ENCODE results near the gene MAP2K5. TPM values are rescaled to one million over a fixed set of nuclear protein-coding genes. Genes with fewer than 3 reads are reported as not detected.

Gene MAP2K5
- total and polyA plus RNA-seq, 9 of the 15 experiments (the other 6 are each of a cell fraction or from before 2014, with no cell fraction given): 0.41 to 16.5 (median 7.5) TPM

- ChIA-PET CTCF (ENCODE audit: low intra/inter-chr PET ratio) (interaction anchor here (0.6 kb wide), 1 partner anchor 56 kb away, joined by 4 read pairs; no protein-coding TSS in a partner anchor), POLR2A (no interaction called here)
- Histone ChIP-seq H3K36me3 (ENCODE audit: control insufficient read depth, insufficient read depth, low read length) (no peaks in the 10 kb centered on the region), H3K9me3 (replicated peaks; ENCODE audit: control insufficient read depth, insufficient read depth, low read depth, low read length) (no peaks in the 10 kb centered on the region), H3K9me1 (ENCODE audit: control insufficient read depth, insufficient read depth, low read length) (no peaks in the 10 kb centered on the region), H3K9ac (ENCODE audit: insufficient read depth in 1 of 2, low read depth in 2 of 2, low read length in 2 of 2) (no peak overlapping the region), H3K4me1 (replicated peaks in 1 of 2; ENCODE audit: control insufficient read depth in 2 of 2, insufficient read depth in 2 of 2, low read length in 2 of 2) (no peaks in the 10 kb centered on the region), H4K20me1 (replicated peaks; ENCODE audit: control insufficient read depth, insufficient read depth, low read length) (no peaks in the 10 kb centered on the region), H3K27ac (ENCODE audit: extremely low read depth, low read depth, low read length) (no peak overlapping the region), H3K27me3 (ENCODE audit: control insufficient read depth in 2 of 2, insufficient read depth in 2 of 2, low read length in 2 of 2) (no peaks in the 10 kb centered on the region), H2AFZ (ENCODE audit: low read depth, low read length) (no peak overlapping the region), H3K4me3 (no peak overlapping the region), H3K79me2 (ENCODE audit: control insufficient read depth, insufficient read depth, low read length) (no peaks in the 10 kb centered on the region), H3K4me2 (ENCODE audit: insufficient read depth, low read length) (no peak overlapping the region)
- intact Hi-C loops (cut with micrococcal nuclease): no loop called here
- WGBS (ENCODE audit: insufficient coverage, low coverage, missing lambda C conversion rate): 18% methylated on average over 4 of the region's 4 CpGs
- BruUV-seq (replicated peaks): no TSS peak
- 0 out of 3 replicates have a peak, but pooled peaks have one; percentile 22 for ATAC-seq
- no peak for FAIRE-seq
- in situ Hi-C loops (cut with MboI): no loop called here
- peak; percentile 13; the same call in 1 of the 2 replicates for TF ChIP-seq VEZF1 (CRISPR knock-in tag; IDR thresholded peaks at IDR 0.05)
- peak; percentile 34 to 55; a peak in 2 of 4 replicates for TF ChIP-seq KDM1A (IDR thresholded peaks at IDR 0.05)
- TF ChIP-seq ZNF830 (CRISPR knock-in tag; IDR thresholded peaks at IDR 0.05): no peak
- DNase-seq (ENCODE audit: extremely low read depth in 1 of 4, low spot score in 3 of 4): peak in 1 of 4 experiments; percentile 14
Observed at GRCh38 chr15:67575039-67575502, 32.6 kb downstream of the MAP2K5 start.

GRCh38 chr15:67578020-67578600, 35.6 kb downstream of the MAP2K5 start:
- WGBS (ENCODE audit: insufficient coverage, low coverage, missing lambda C conversion rate): 83% methylated on average over 4 of the region's 4 CpGs
- H3K79me2 ChIP-seq (ENCODE audit: control insufficient read depth, insufficient read depth, low read length): no peaks in the 10 kb centered on the region
- no peaks in the 10 kb centered on the region for H4K20me1 ChIP-seq (replicated peaks; ENCODE audit: control insufficient read depth, insufficient read depth, low read length)
- H3K9ac ChIP-seq (ENCODE audit: insufficient read depth in 1 of 2, low read depth in 2 of 2, low read length in 2 of 2): no peak overlapping the region
- intact Hi-C loops (cut with micrococcal nuclease): no loop called here
- no peaks in the 10 kb centered on the region for H3K9me1 ChIP-seq (ENCODE audit: control insufficient read depth, insufficient read depth, low read length)
- no peaks in the 10 kb centered on the region for H3K36me3 ChIP-seq (ENCODE audit: control insufficient read depth, insufficient read depth, low read length)
- no peak for TF ChIP-seq NR2C2 (CRISPR knock-in tag; IDR thresholded peaks at IDR 0.05)
- TF ChIP-seq NR2C2 (tag; IDR thresholded peaks at IDR 0.05): no peak
- no peak for TF ChIP-seq ZNF785 (CRISPR knock-in tag; IDR thresholded peaks at IDR 0.05)
- TF ChIP-seq TARDBP (IDR thresholded peaks at IDR 0.05): no peak
- TF ChIP-seq ZFX (CRISPR knock-in tag; IDR thresholded peaks at IDR 0.05): no peak
- no peak for TF ChIP-seq KAT7 (CRISPR knock-in tag; IDR thresholded peaks at IDR 0.05; ENCODE audit: borderline replicate concordance)
- no peak for TF ChIP-seq ZBTB43 (CRISPR knock-in tag; IDR thresholded peaks at IDR 0.05)
- H3K4me3 ChIP-seq: no peak overlapping the region
- in situ Hi-C loops (cut with MboI): no loop called here
- FAIRE-seq (no peak), ATAC-seq (no peak), DNase-seq (ENCODE audit: extremely low read depth in 1 of 4, low spot score in 3 of 4) (no peak)
- CTCF ChIA-PET (ENCODE audit: low intra/inter-chr PET ratio): no interaction called here
- POLR2A ChIA-PET: no interaction called here
- BruUV-seq (replicated peaks): no TSS peak
- H3K4me1 ChIP-seq (replicated peaks in 1 of 2; ENCODE audit: control insufficient read depth in 2 of 2, insufficient read depth in 2 of 2, low read length in 2 of 2): no peaks in the 10 kb centered on the region
- no peak overlapping the region for H3K27ac ChIP-seq (ENCODE audit: extremely low read depth, low read depth, low read length)
- no peaks in the 10 kb centered on the region for H3K27me3 ChIP-seq (ENCODE audit: control insufficient read depth in 2 of 2, insufficient read depth in 2 of 2, low read length in 2 of 2)
- H2AFZ ChIP-seq (ENCODE audit: low read depth, low read length): no peak overlapping the region
- H3K9me3 ChIP-seq (replicated peaks; ENCODE audit: control insufficient read depth, insufficient read depth, low read depth, low read length): no peaks in the 10 kb centered on the region
- H3K4me2 ChIP-seq (ENCODE audit: insufficient read depth, low read length): no peak overlapping the region
